NCI-H1092 treated with DMSO at 0.1 percent for 48 hours (cell line): ENCODE data around the gene LTO1.
"Not testable (repeated sequence)": the region's sequence is repeated elsewhere in the genome, so short reads cannot be mapped to it uniquely, and the experiment has no call there.

ENCODE experiments used
- DNase-seq: peaks from one replicate; lab custom pipeline; 2025; lab: John Stamatoyannopoulos, UW

Gene LTO1

GRCh38 chr11:69700278-69701140 is 25.4 kb upstream of the LTO1 start:
- DNase-seq = peak; percentile 85

GRCh38 chr11:69699213-69699612 is 24.1 kb upstream of the LTO1 start:
- DNase-seq = peak; percentile 71

GRCh38 chr11:69698362-69698761 is 23.2 kb upstream of the LTO1 start:
- no peak for DNase-seq

GRCh38 chr11:69697861-69698260 is 22.7 kb upstream of the LTO1 start:
- DNase-seq = no peak

- no peak for DNase-seq
Measured at GRCh38 chr11:69697469-69697843, 22.3 kb upstream of the LTO1 start.

- peak; percentile 29 for DNase-seq
Measured at GRCh38 chr11:69696749-69697468, 21.8 kb upstream of the LTO1 start.

GRCh38 chr11:69695995-69696394 is 20.8 kb upstream of the LTO1 start:
- not testable (repeated sequence) for DNase-seq

- DNase-seq = no peak
Measured at GRCh38 chr11:69695581-69695980, 20.4 kb upstream of the LTO1 start.

GRCh38 chr11:69694781-69695180 is 19.6 kb upstream of the LTO1 start:
- no peak for DNase-seq

- no peak for DNase-seq
Measured at GRCh38 chr11:69692422-69692821, 17.3 kb upstream of the LTO1 start.

- DNase-seq = no peak
Measured at GRCh38 chr11:69691463-69691862, 16.3 kb upstream of the LTO1 start.

- DNase-seq = no peak
Measured at GRCh38 chr11:69689484-69690319, 14.5 kb upstream of the LTO1 start.

- DNase-seq = not testable (repeated sequence)
Measured at GRCh38 chr11:69687969-69688771, 13.0 kb upstream of the LTO1 start.

- no peak for DNase-seq
Measured at GRCh38 chr11:69686856-69687255, 11.7 kb upstream of the LTO1 start.

- no peak for DNase-seq
Measured at GRCh38 chr11:69686452-69686851, 11.3 kb upstream of the LTO1 start.

- no peak for DNase-seq
Measured at GRCh38 chr11:69685348-69685747, 10.2 kb upstream of the LTO1 start.

- no peak for DNase-seq
Measured at GRCh38 chr11:69684651-69685050, 9.5 kb upstream of the LTO1 start.

- DNase-seq = no peak
Measured at GRCh38 chr11:69683764-69684333, 8.7 kb upstream of the LTO1 start.

- DNase-seq = no peak
Measured at GRCh38 chr11:69682681-69683326, 7.7 kb upstream of the LTO1 start.

GRCh38 chr11:69682221-69682620 is 7.1 kb upstream of the LTO1 start:
- DNase-seq = no peak

GRCh38 chr11:69680688-69681087 is 5.5 kb upstream of the LTO1 start:
- no peak for DNase-seq
